ENCODE data around the gene MED17.
A peak's percentile ranks its signal among the peaks of the same experiment; 100 is the strongest.
"Not testable (repeated sequence)": the region's sequence is repeated elsewhere in the genome, so short reads cannot be mapped to it uniquely, and the experiment has no call there.

The MED17 gene

DNA sequence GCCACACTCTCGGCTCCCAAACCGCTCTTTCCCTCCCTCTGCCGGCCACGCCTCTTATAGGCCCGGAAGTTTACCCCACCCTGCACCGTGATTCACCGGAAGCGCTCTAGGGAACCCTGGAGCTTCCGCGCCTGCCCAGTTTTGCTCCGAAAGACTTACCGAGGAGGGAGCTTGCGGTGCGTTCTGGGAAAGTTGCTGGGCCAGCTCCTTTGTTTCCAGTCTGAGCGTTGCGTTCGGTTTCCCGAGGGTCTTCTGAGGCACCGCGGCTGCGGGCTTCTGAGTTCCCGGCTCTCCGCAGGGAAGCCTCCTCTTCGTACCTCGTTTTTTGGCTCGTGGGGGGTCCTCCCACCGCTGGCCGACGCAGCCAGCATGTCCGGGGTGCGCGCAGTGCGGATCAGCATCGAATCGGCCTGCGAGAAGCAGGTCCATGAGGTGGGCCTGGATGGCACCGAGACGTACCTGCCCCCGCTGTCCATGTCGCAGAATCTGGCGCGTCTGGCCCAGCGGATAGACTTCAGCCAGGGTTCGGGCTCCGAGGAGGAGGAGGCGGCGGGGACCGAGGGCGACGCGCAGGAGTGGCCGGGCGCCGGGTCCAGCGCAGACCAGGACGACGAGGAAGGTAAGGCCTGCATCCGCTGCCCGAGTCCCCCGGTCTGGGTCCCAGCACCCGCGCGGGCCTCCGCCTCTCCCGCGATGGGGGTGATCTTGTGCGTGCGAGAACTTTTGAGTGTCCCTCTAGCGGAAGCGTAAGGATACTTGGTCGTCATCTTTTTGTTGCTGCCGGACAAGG lies at the start of gene MED17:
Gene MED17 (plus strand): TSS at position 138 of the 790 bp plus-strand sequence. CDS start 232 bp downstream, at position 370.
- ATAC-seq (peak; percentile 95), DNase-seq (peak; percentile 76 to 87)
- Mint-ChIP-seq H3K4me3 (peak within 1 kb of the TSS; percentile 92 to 100), H3K27me3 (no peaks in the 10 kb centered on the region), H3K27ac (peak within 1 kb of the TSS; percentile 93 to 96), H3K4me1 (peaks cover 44% of the 10 kb centered on the region), H3K9me3 (no peaks in the 10 kb centered on the region)

- Mint-ChIP-seq H3K4me3 (peak overlapping the region; percentile 24 to 36), H3K27ac (peak overlapping the region in 1 of 2 donors; percentile 7)
These were observed 49.5 kb upstream of the MED17 start for GRCh38 chr11:93734427-93735222.

GRCh38 chr11:93735627-93736026 lies 48.5 kb upstream of the MED17 start:
- Mint-ChIP-seq H3K4me3 (peak overlapping the region; percentile 60 to 74), H3K9me3 (no peaks in the 10 kb centered on the region), H3K4me1 (peaks cover 51% of the 10 kb centered on the region), H3K27me3 (no peaks in the 10 kb centered on the region), H3K27ac (peak overlapping the region; percentile 46 to 54)
- no peak for ATAC-seq
- DNase-seq: no peak

More at GRCh38 chr11:93734427-93735222, 49.5 kb upstream of the MED17 start:
- Mint-ChIP-seq H3K9me3 (no peaks in the 10 kb centered on the region), H3K4me1 (peaks cover 51% of the 10 kb centered on the region), H3K27me3 (no peaks in the 10 kb centered on the region)
- ATAC-seq: no peak
- DNase-seq: no peak

- Mint-ChIP-seq H3K9me3 (no peaks in the 10 kb centered on the region), H3K4me3 (peak overlapping the region; percentile 16 to 74), H3K27ac (peak overlapping the region; percentile 46 to 54), H3K27me3 (no peaks in the 10 kb centered on the region), H3K4me1 (peaks cover 51% of the 10 kb centered on the region)
- DNase-seq: no peak
- ATAC-seq: no peak
These were observed 48.0 kb upstream of the MED17 start for GRCh38 chr11:93736129-93736528.

- Mint-ChIP-seq H3K27ac (peak overlapping the region; percentile 96), H3K27me3 (no peaks in the 10 kb centered on the region), H3K4me1 (peaks cover 53% of the 10 kb centered on the region), H3K9me3 (no peaks in the 10 kb centered on the region), H3K4me3 (peak overlapping the region; percentile 92 to 95)
- DNase-seq (no peak), ATAC-seq (no peak)
These were observed 46.0 kb upstream of the MED17 start for GRCh38 chr11:93737904-93738612.

GRCh38 chr11:93738647-93739081 lies 45.4 kb upstream of the MED17 start:
- no peak for ATAC-seq
- DNase-seq: no peak
- Mint-ChIP-seq H3K9me3 (no peaks in the 10 kb centered on the region), H3K4me1 (peaks cover 59% of the 10 kb centered on the region), H3K27ac (peak overlapping the region in 1 of 2 donors; percentile 96), H3K4me3 (peak overlapping the region; percentile 92 to 95), H3K27me3 (no peaks in the 10 kb centered on the region)

DNA sequence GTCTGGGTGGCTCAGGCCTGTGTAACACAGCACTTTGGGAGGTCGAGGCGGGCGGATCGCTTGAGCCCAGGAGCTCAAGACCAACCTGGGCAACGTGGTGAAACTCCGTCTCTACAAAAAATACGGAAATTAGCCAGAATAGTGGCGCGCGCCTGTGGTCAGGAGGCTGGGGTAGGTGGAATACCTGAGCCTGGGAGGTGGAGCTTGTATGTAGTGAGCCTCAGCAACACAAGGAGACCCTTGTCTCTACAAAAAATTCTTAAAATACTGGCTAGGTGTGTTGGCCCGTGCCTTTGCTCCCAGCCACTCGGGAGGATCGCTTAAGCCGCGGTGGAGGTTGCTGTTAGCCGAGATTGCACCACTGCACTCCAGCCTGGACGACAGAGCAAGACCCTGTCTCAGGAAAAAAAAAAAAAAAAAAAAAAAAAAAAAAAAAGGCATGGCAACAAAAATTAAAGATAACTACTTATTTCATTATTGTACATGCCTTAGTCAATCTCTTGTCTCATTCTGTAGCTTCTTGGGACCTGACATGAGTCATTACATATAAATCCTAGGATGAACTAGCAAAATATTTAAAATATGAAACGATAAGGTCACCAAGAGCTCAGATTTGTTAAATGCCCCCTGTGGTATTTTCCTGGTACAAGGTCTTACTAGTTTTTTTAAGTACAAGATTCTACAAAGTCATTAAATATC lies 43.9 kb upstream of the MED17 start:
- Mint-ChIP-seq H3K27ac (peak overlapping the region; percentile 100), H3K27me3 (no peaks in the 10 kb centered on the region), H3K4me1 (peaks cover 61% of the 10 kb centered on the region), H3K9me3 (no peaks in the 10 kb centered on the region), H3K4me3 (peak overlapping the region; percentile 92 to 95)
- peak; percentile 8 to 58 for DNase-seq
- ATAC-seq: no peak

GRCh38 chr11:93740730-93741093 lies 43.4 kb upstream of the MED17 start:
- ATAC-seq (peak; percentile 71), DNase-seq (peak; percentile 70 to 78)
- no peaks in the 10 kb centered on the region for H3K9me3 Mint-ChIP-seq
- peaks cover 61% of the 10 kb centered on the region for H3K4me1 Mint-ChIP-seq
- H3K27ac Mint-ChIP-seq: peak overlapping the region; percentile 100
- no peaks in the 10 kb centered on the region for H3K27me3 Mint-ChIP-seq
- H3K4me3 Mint-ChIP-seq: peak overlapping the region; percentile 92 to 95

- Mint-ChIP-seq H3K4me3 (peak within 1 kb of the TSS; percentile 92 to 95), H3K27ac (peak within 1 kb of the TSS; percentile 100), H3K27me3 (no peaks in the 10 kb centered on the region), H3K9me3 (no peaks in the 10 kb centered on the region), H3K4me1 (peaks cover 56% of the 10 kb centered on the region)
- DNase-seq: peak; percentile 94 to 97
- peak; percentile 87 for ATAC-seq
These were observed 42.8 kb upstream of the MED17 start, which contains the start of the genes C11orf54 and TAF1D for GRCh38 chr11:93741094-93741881. Gene C11orf54 (plus strand): TSS chr11:93741672. CDS start chr11:93747394, 5,722 bp downstream. Gene TAF1D (minus strand): TSS chr11:93741495. CDS start chr11:93739304, 2,191 bp downstream.

- peaks cover 50% of the 10 kb centered on the region for H3K4me1 Mint-ChIP-seq
- peak overlapping the region; percentile 100 for H3K27ac Mint-ChIP-seq
- peak overlapping the region; percentile 92 to 95 for H3K4me3 Mint-ChIP-seq
- H3K9me3 Mint-ChIP-seq: no peaks in the 10 kb centered on the region
- DNase-seq (no peak), ATAC-seq (no peak)
- no peaks in the 10 kb centered on the region for H3K27me3 Mint-ChIP-seq
These were observed 42.2 kb upstream of the MED17 start for GRCh38 chr11:93741882-93742226.

GRCh38 chr11:93743291-93743690 lies 40.8 kb upstream of the MED17 start:
- Mint-ChIP-seq H3K27ac (peak overlapping the region in 1 of 2 donors; percentile 76), H3K4me1 (peaks cover 37% of the 10 kb centered on the region), H3K4me3 (peak overlapping the region; percentile 71 to 95), H3K27me3 (no peaks in the 10 kb centered on the region), H3K9me3 (no peaks in the 10 kb centered on the region)
- ATAC-seq: no peak
- no peak for DNase-seq

DNA sequence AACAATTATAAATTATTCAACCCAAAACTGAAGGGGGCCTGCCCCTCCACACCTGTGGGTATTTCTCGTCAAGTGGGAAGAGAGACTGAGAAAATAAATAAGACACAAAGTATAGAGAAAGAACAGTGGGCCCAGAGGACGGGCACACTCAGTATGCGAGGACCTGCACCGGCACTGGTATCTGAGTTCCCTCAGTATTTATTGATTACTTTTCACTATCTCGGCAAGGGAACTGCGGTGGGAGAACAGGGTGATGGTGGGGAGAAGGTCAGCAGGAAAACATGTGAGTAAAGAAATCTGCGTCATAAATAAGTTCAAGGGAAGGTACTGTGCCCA lies 39.4 kb upstream of the MED17 start:
- H3K4me1 Mint-ChIP-seq: peaks cover 27% of the 10 kb centered on the region
- no peak overlapping the region for H3K27ac Mint-ChIP-seq
- no peaks in the 10 kb centered on the region for H3K9me3 Mint-ChIP-seq
- ATAC-seq: no peak
- no peaks in the 10 kb centered on the region for H3K27me3 Mint-ChIP-seq
- peak overlapping the region; percentile 14 to 61 for H3K4me3 Mint-ChIP-seq
- DNase-seq: no peak

- H3K27ac Mint-ChIP-seq, ATAC-seq, DNase-seq, H3K9me3 Mint-ChIP-seq, H3K27me3 Mint-ChIP-seq: not testable (repeated sequence)
- peaks cover 27% of the 10 kb centered on the region for H3K4me1 Mint-ChIP-seq
- peak overlapping the region in 1 of 2 donors; percentile 61 for H3K4me3 Mint-ChIP-seq
These were observed 38.9 kb upstream of the MED17 start for GRCh38 chr11:93745005-93745755.

DNA sequence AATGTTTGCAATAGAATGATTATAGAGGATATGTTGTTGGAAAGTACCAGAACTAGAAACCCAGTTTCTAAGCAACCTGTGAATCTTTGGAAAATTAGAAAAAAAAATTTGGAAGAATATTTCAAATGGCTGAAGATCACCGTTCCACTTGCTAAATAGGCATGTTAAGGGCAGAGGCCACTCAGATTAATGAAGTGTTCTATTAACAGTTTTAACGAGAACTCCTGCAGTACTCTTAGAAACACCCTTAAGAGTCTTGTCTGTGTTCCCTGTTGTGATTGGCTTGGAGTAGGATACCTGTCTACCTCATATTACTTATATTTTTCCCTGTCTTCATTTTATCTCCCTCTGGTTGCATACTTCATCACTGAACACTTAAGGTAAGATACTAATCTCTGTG lies 38.0 kb upstream of the MED17 start:
- Mint-ChIP-seq H3K9me3 (no peaks in the 10 kb centered on the region), H3K4me3 (no peak overlapping the region), H3K27me3 (no peaks in the 10 kb centered on the region), H3K27ac (no peak overlapping the region), H3K4me1 (peaks cover 27% of the 10 kb centered on the region)
- DNase-seq (no peak), ATAC-seq (no peak)

Data from stimulated activated naive CD8-positive, alpha-beta T cell treated with anti-CD3 and anti-CD28 coated beads, Interleukin-15, amount 100 ng/mL, for 72 hours (primary cell).